GM19324 (cell line): Measurements from ENCODE around the gene ZFYVE9.
A peak's percentile ranks its signal among the peaks of the same experiment; 100 is the strongest.
"Not testable (repeated sequence)": the region's sequence is repeated elsewhere in the genome, so short reads cannot be mapped to it uniquely, and the experiment has no call there.

Experiments
- ATAC-seq: cut with Tn5 transposase; IDR thresholded peaks from one replicate; pipeline ENCODE4 v1.9.1; 2021; ENCODE audit warnings: mild to moderate bottlenecking, moderate library complexity; ENCODE audit not compliant: unreplicated experiment, low FRiP score

ZFYVE9 gene

GRCh38 chr1:52141513-52142219, at the start of gene ZFYVE9:
Gene ZFYVE9 (plus strand): TSS chr1:52142089. CDS start chr1:52233207, 91,118 bp downstream.
- ATAC-seq: peak; percentile 68

- ATAC-seq: not testable (repeated sequence)
Measured at GRCh38 chr1:52094300-52094699, 47.6 kb upstream of the ZFYVE9 start.

GRCh38 chr1:52096216-52096615, 45.7 kb upstream of the ZFYVE9 start:
- ATAC-seq: no peak

- no peak for ATAC-seq
Measured at GRCh38 chr1:52098139-52098871, 43.6 kb upstream of the ZFYVE9 start.

GRCh38 chr1:52102336-52103013, 39.4 kb upstream of the ZFYVE9 start:
- ATAC-seq: peak; percentile 54

GRCh38 chr1:52111492-52111891, 30.4 kb upstream of the ZFYVE9 start:
- no peak for ATAC-seq

GRCh38 chr1:52112489-52112888, 29.4 kb upstream of the ZFYVE9 start:
- no peak for ATAC-seq

GRCh38 chr1:52119301-52120079, 22.4 kb upstream of the ZFYVE9 start:
- no peak for ATAC-seq

- no peak for ATAC-seq
Measured at GRCh38 chr1:52122384-52122783, 19.5 kb upstream of the ZFYVE9 start.

- no peak for ATAC-seq
Measured at GRCh38 chr1:52123622-52124021, 18.3 kb upstream of the ZFYVE9 start.

- no peak for ATAC-seq
Measured at GRCh38 chr1:52125736-52126359, 16.0 kb upstream of the ZFYVE9 start.

GRCh38 chr1:52127181-52128180, 14.4 kb upstream of the ZFYVE9 start:
- no peak for ATAC-seq

- ATAC-seq: peak; percentile 28
Measured at GRCh38 chr1:52139817-52140540, 1.9 kb upstream of the ZFYVE9 start.

GRCh38 chr1:52140633-52141512, 1.0 kb upstream of the ZFYVE9 start:
- ATAC-seq: no peak

- ATAC-seq: peak; percentile 40
Measured at GRCh38 chr1:52142220-52143183, 613 bp downstream of the ZFYVE9 start.

- ATAC-seq: no peak
Measured at GRCh38 chr1:52145137-52145536, 3.2 kb downstream of the ZFYVE9 start.
